ENCODE results near the gene SYF2. TPM values are rescaled to one million over a fixed set of nuclear protein-coding genes. Genes with fewer than 3 reads are reported as not detected.

SYF2 gene
- total and polyA plus RNA-seq, 2 donors (not counting 1 experiment from before 2014, with no cell fraction given), result 21.9 to 67.3 TPM

- POLR2A ChIA-PET, result no interaction called here
- Histone ChIP-seq H2AFZ (ENCODE audit: insufficient read depth, low read depth, low read length, poor library complexity, severe bottlenecking) (no peak overlapping the region), H3K27ac (ENCODE audit: low read length in 2 of 2) (no peak overlapping the region), H3K36me3 (replicated peaks in 1 of 2; ENCODE audit: control extremely low read depth in 1 of 2, control insufficient read depth in 1 of 2, extremely low read depth in 1 of 2, insufficient read depth in 2 of 2, low read length in 1 of 2) (no peaks in the 10 kb centered on the region), H3K9me3 (ENCODE audit: control extremely low read depth in 1 of 3, control insufficient read depth in 2 of 3, insufficient read depth in 1 of 3, low read length in 2 of 3) (no peaks in the 10 kb centered on the region), H3K4me2 (replicated peaks; ENCODE audit: low read depth, low read length, poor library complexity, severe bottlenecking) (no peak overlapping the region), H4K20me1 (ENCODE audit: control insufficient read depth, insufficient read depth, low read length, poor library complexity, severe bottlenecking) (no peaks in the 10 kb centered on the region), H3K4me1 (ENCODE audit: control insufficient read depth in 2 of 2, insufficient read depth in 2 of 2, low read length in 2 of 2) (no peaks in the 10 kb centered on the region), H3K27me3 (replicated peaks in 1 of 4; ENCODE audit: control extremely low read depth in 1 of 4, control insufficient read depth in 3 of 4, insufficient read depth in 4 of 4, low read length in 3 of 4) (peaks cover 0 to 4% (median 0%) of the 10 kb centered on the region in 4 experiments), H3K9ac (ENCODE audit: low read length) (no peak overlapping the region), H3K79me2 (ENCODE audit: control insufficient read depth, insufficient read depth, low read length) (no peaks in the 10 kb centered on the region), H3K4me3 (ENCODE audit: control extremely low read depth in 1 of 5, extremely low read depth in 1 of 5, insufficient read depth in 1 of 5, low read depth in 2 of 5, low read length in 4 of 5) (no peak overlapping the region)
- H3K4me1 Mint-ChIP-seq, result no peaks in the 10 kb centered on the region
- TF ChIP-seq CTCF (IDR thresholded peaks at IDR 0.05) (no peak), EZH2 (IDR thresholded peaks at IDR 0.05; ENCODE audit: borderline replicate concordance, insufficient read depth, low read depth, low read length, poor library complexity, severe bottlenecking) (no peak)
- no peak for ATAC-seq (ENCODE audit: low read depth)
- WGBS (ENCODE audit: insufficient coverage), result no CpG with 5 or more reads among the region's 1 CpG
- intact Hi-C loops (cut with micrococcal nuclease), result loop anchor here (5.0 kb wide), 1 partner anchor 276 kb away; the partner anchor contains the start of gene RUNX3
- CTCF ChIA-PET, result no interaction called here
- no peak overlapping the region for H3K4me3 Mint-ChIP-seq
- no peak overlapping the region for H3K27ac Mint-ChIP-seq
- DNase-seq, result no peak
- H3K9me3 Mint-ChIP-seq (ENCODE audit: insufficient read depth), result no peaks in the 10 kb centered on the region
- peaks cover 3% of the 10 kb centered on the region for H3K27me3 Mint-ChIP-seq
Observed at GRCh38 chr1:25208092-25208491, 24.2 kb downstream of the SYF2 start.

GRCh38 chr1:25206201-25206600 lies 26.1 kb downstream of the SYF2 start:
- Histone ChIP-seq H3K79me2 (ENCODE audit: control insufficient read depth, insufficient read depth, low read length) (no peaks in the 10 kb centered on the region), H3K9ac (ENCODE audit: low read length) (no peak overlapping the region), H3K27ac (ENCODE audit: low read length in 2 of 2) (no peak overlapping the region), H3K4me2 (replicated peaks; ENCODE audit: low read depth, low read length, poor library complexity, severe bottlenecking) (no peak overlapping the region), H3K36me3 (replicated peaks in 1 of 2; ENCODE audit: control extremely low read depth in 1 of 2, control insufficient read depth in 1 of 2, extremely low read depth in 1 of 2, insufficient read depth in 2 of 2, low read length in 1 of 2) (no peaks in the 10 kb centered on the region), H3K27me3 (replicated peaks in 1 of 4; ENCODE audit: control extremely low read depth in 1 of 4, control insufficient read depth in 3 of 4, insufficient read depth in 4 of 4, low read length in 3 of 4) (peaks cover 0 to 5% (median 0%) of the 10 kb centered on the region in 4 experiments), H2AFZ (ENCODE audit: insufficient read depth, low read depth, low read length, poor library complexity, severe bottlenecking) (no peak overlapping the region), H3K9me3 (ENCODE audit: control extremely low read depth in 1 of 3, control insufficient read depth in 2 of 3, insufficient read depth in 1 of 3, low read length in 2 of 3) (no peaks in the 10 kb centered on the region), H3K4me3 (ENCODE audit: control extremely low read depth in 1 of 5, extremely low read depth in 1 of 5, insufficient read depth in 1 of 5, low read depth in 2 of 5, low read length in 4 of 5) (no peak overlapping the region), H4K20me1 (ENCODE audit: control insufficient read depth, insufficient read depth, low read length, poor library complexity, severe bottlenecking) (no peaks in the 10 kb centered on the region), H3K4me1 (ENCODE audit: control insufficient read depth in 2 of 2, insufficient read depth in 2 of 2, low read length in 2 of 2) (no peaks in the 10 kb centered on the region)
- TF ChIP-seq EZH2 (IDR thresholded peaks at IDR 0.05; ENCODE audit: borderline replicate concordance, insufficient read depth, low read depth, low read length, poor library complexity, severe bottlenecking), result no peak
- TF ChIP-seq CTCF (IDR thresholded peaks at IDR 0.05), result no peak
- POLR2A ChIA-PET, result no interaction called here
- 98% methylated on average over 4 of the region's 5 CpGs for WGBS (ENCODE audit: insufficient coverage)
- H3K27me3 Mint-ChIP-seq, result peaks cover 4% of the 10 kb centered on the region
- DNase-seq, result no peak
- CTCF ChIA-PET, result interaction anchor here (0.9 to 6.4 kb wide), 18 partner anchors 8 to 608 kb away, joined by 3 to 110 read pairs (median 4); no protein-coding TSS in a partner anchor
- no peak overlapping the region for H3K27ac Mint-ChIP-seq
- H3K4me3 Mint-ChIP-seq, result no peak overlapping the region
- intact Hi-C loops (cut with micrococcal nuclease), result loop anchor here (5.0 kb wide), 1 partner anchor 274 kb away; the partner anchor contains the start of gene RUNX3
- H3K9me3 Mint-ChIP-seq (ENCODE audit: insufficient read depth), result no peaks in the 10 kb centered on the region
- no peaks in the 10 kb centered on the region for H3K4me1 Mint-ChIP-seq
- no peak for ATAC-seq (ENCODE audit: low read depth)
